Uterus (tissue), 4 donors: Measurements from ENCODE around the gene FITM1. TPM values are rescaled to one million over a fixed set of nuclear protein-coding genes. Genes with fewer than 3 reads are reported as not detected.

Source experiments
- DNase-seq, 2 donors: peaks; one replicate each; pipeline ENCODE4 v3.0.0-alpha.2; 2019 to 2020
- H3K27ac ChIP-seq, 2 donors: fragments of 200-600 bp; sonication (generic); 1 replicate in 1 of 2; 2 replicates in 1 of 2; pipeline ENCODE4 v1.5.1; 2016 to 2018
- H3K27me3 ChIP-seq, 2 donors: fragments of 200-600 bp; sonication (generic); one replicate each; pipeline ENCODE4 v1.5.1; 2018 to 2019; ENCODE audit warnings: control low read depth in 1 of 2
- H3K36me3 ChIP-seq, 2 donors: fragments of 200-600 bp; sonication (generic); one replicate each; pipeline ENCODE4 v1.5.1; 2019; ENCODE audit warnings: control low read depth in 1 of 2
- H3K4me1 ChIP-seq, 2 donors: fragments of 200-600 bp; sonication (generic); one replicate each; pipeline ENCODE4 v1.5.1; 2018 to 2019; ENCODE audit warnings: control low read depth in 1 of 2
- H3K4me3 ChIP-seq, 2 donors: fragments of 200-600 bp; sonication (generic); 1 replicate in 1 of 2; 2 replicates in 1 of 2; pipeline ENCODE4 v1.5.1; 2018 to 2019; ENCODE audit warnings: mild to moderate bottlenecking in 1 of 2
- H3K9me3 ChIP-seq, 2 donors: fragments of 200-600 bp; sonication (generic); one replicate each; pipeline ENCODE4 v1.5.1; 2019; ENCODE audit warnings: control low read depth in 1 of 2
- CTCF ChIP-seq, 4 experiments: fragments of 200-600 bp in 2 of 4; fragments of 450-650 bp in 2 of 4; sonication (generic) in 2 of 4; IDR thresholded peaks; one replicate each; pipeline ENCODE4 v1.5.1; 2016 to 2019; ENCODE audit warnings: antibody characterized with exemption in 4 of 4, mild to moderate bottlenecking in 2 of 4, moderate library complexity in 1 of 4
- POLR2A ChIP-seq, 2 donors: fragments of 450-650 bp; IDR thresholded peaks; one replicate each; pipeline ENCODE4 v1.6.1; 2016; ENCODE audit warnings: antibody characterized with exemption in 2 of 2, mild to moderate bottlenecking in 1 of 2, moderate library complexity in 1 of 2
- intact Hi-C: fragments of 100-400 bp; cut with DNase I; formaldehyde crosslinking; loops from one replicate; pipeline ENCODE4 v1.15.1; 2023; ENCODE audit warnings: low total_unique reads
- total RNA-seq, 4 donors: library from RNA; depleted of rRNA in 3 of 4; stranded (reverse); fragments of >200 nt in 3 of 4; gene quantifications; one replicate each; pipeline versions ENCODE4 v1.1.0 to v1.2.4, GENCODE V29; 2014 to 2023
- donor health status: DM: yes; HTN: yes; CAD: no.

FITM1 gene
- total RNA-seq, 4 donors from 2014 or later, result 0.48 to 2.4 (median 1.3) TPM; not detected in 1

GRCh38 chr14:24143511-24143910 lies 13.1 kb downstream of the FITM1 start:
- intact Hi-C loops, result no loop called here
- Histone ChIP-seq H3K4me3 (no peak overlapping the region), H3K36me3 (no peaks in the 10 kb centered on the region), H3K27ac (no peak overlapping the region), H3K4me1 (peaks cover 6 to 8% of the 10 kb centered on the region in 2 donors), H3K9me3 (no peaks in the 10 kb centered on the region), H3K27me3 (no peaks in the 10 kb centered on the region)
- TF ChIP-seq CTCF (IDR thresholded peaks at IDR 0.05) (no peak), POLR2A (IDR thresholded peaks at IDR 0.05) (no peak)
- no peak for DNase-seq

- Histone ChIP-seq H3K36me3 (no peaks in the 10 kb centered on the region), H3K9me3 (no peaks in the 10 kb centered on the region), H3K4me3 (no peak overlapping the region), H3K27ac (no peak overlapping the region), H3K27me3 (no peaks in the 10 kb centered on the region), H3K4me1 (peaks cover 6 to 8% of the 10 kb centered on the region in 2 donors)
- TF ChIP-seq POLR2A (IDR thresholded peaks at IDR 0.05) (no peak), CTCF (IDR thresholded peaks at IDR 0.05) (no peak)
- intact Hi-C loops, result no loop called here
- no peak for DNase-seq
These were observed 14.0 kb downstream of the FITM1 start for GRCh38 chr14:24144451-24144850.

- Histone ChIP-seq H3K4me3 (no peak overlapping the region), H3K9me3 (no peaks in the 10 kb centered on the region), H3K27ac (peak overlapping the region; percentile 90 to 92), H3K4me1 (peaks cover 4 to 6% of the 10 kb centered on the region in 2 donors), H3K27me3 (no peaks in the 10 kb centered on the region), H3K36me3 (no peaks in the 10 kb centered on the region)
- intact Hi-C loops, result no loop called here
- TF ChIP-seq CTCF (IDR thresholded peaks at IDR 0.05), result no peak
- no peak for TF ChIP-seq POLR2A (IDR thresholded peaks at IDR 0.05)
- no peak for DNase-seq
These were observed 14.8 kb downstream of the FITM1 start for GRCh38 chr14:24145219-24145618.

GRCh38 chr14:24145690-24146452 lies 15.4 kb downstream of the FITM1 start:
- peak overlapping the region; percentile 84 to 95 for H3K4me3 ChIP-seq

More at GRCh38 chr14:24145690-24146452, 15.4 kb downstream of the FITM1 start:
- Histone ChIP-seq H3K27ac (peak overlapping the region; percentile 90 to 92), H3K27me3 (no peaks in the 10 kb centered on the region), H3K9me3 (no peaks in the 10 kb centered on the region), H3K36me3 (no peaks in the 10 kb centered on the region), H3K4me1 (peaks cover 4 to 6% of the 10 kb centered on the region in 2 donors)
- intact Hi-C loops, result no loop called here
- no peak for DNase-seq
- TF ChIP-seq CTCF (IDR thresholded peaks at IDR 0.05), result no peak
- TF ChIP-seq POLR2A (IDR thresholded peaks at IDR 0.05), result no peak
